ENCODE results near the gene SGK1. TPM values are rescaled to one million over a fixed set of nuclear protein-coding genes. Genes with fewer than 3 reads are reported as not detected.

Gene SGK1
- total RNA-seq, 1 experiment from 2014 or later: 7.8 TPM

GRCh38 chr6:134323294-134323693 is 5.4 kb upstream of the SGK1 start:
- WGBS (ENCODE audit: extremely low coverage, insufficient read length, low lambda C conversion rate): no CpG with 5 or more reads among the region's 1 CpG
- Histone ChIP-seq H3K27me3 (ENCODE audit: insufficient read depth, low read length) (no peaks in the 10 kb centered on the region), H3K14ac (ENCODE audit: insufficient read depth, low read length) (no peak overlapping the region), H4K91ac (ENCODE audit: insufficient read length, low read depth, low read length) (no peak overlapping the region), H2BK20ac (ENCODE audit: low read depth, low read length, poor library complexity, severe bottlenecking) (no peak overlapping the region), H2BK12ac (ENCODE audit: insufficient read length, low read depth, low read length) (no peak overlapping the region), H3K9me3 (ENCODE audit: control insufficient read depth, low read depth, low read length) (no peaks in the 10 kb centered on the region), H3K56ac (ENCODE audit: insufficient read length, low read depth, low read length) (no peak overlapping the region), H3K79me1 (ENCODE audit: insufficient read depth, low read depth, low read length, poor library complexity, severe bottlenecking) (no peaks in the 10 kb centered on the region), H3K27ac (ENCODE audit: insufficient read length, low read depth, low read length) (no peak overlapping the region), H4K20me1 (ENCODE audit: control insufficient read depth, insufficient read depth, insufficient read length) (no peaks in the 10 kb centered on the region), H3K4me2 (ENCODE audit: insufficient read depth, insufficient read length, low read length) (no peak overlapping the region), H3K18ac (ENCODE audit: insufficient read length, low read depth, low read length) (no peak overlapping the region), H3K79me2 (ENCODE audit: insufficient read depth, low read length) (no peaks in the 10 kb centered on the region), H3K9ac (ENCODE audit: extremely low read depth, insufficient read length, low read length) (no peak overlapping the region), H2AFZ (ENCODE audit: low read length) (no peak overlapping the region), H2BK5ac (ENCODE audit: insufficient read length, low read length) (no peak overlapping the region), H3K23ac (ENCODE audit: insufficient read length, low read depth, low read length) (no peak overlapping the region), H2BK120ac (ENCODE audit: low read depth, low read length, poor library complexity, severe bottlenecking) (no peak overlapping the region), H3K23me2 (ENCODE audit: insufficient read length, low read depth, low read length, poor library complexity, severe bottlenecking) (no peaks in the 10 kb centered on the region), H4K5ac (ENCODE audit: insufficient read length, low read depth, low read length) (no peak overlapping the region), H3T11ph (ENCODE audit: low read length) (no peak overlapping the region), H3K4me1 (ENCODE audit: insufficient read depth, low read length) (no peaks in the 10 kb centered on the region), H2AK5ac (ENCODE audit: insufficient read length, low read length) (no peak overlapping the region), H3K4ac (ENCODE audit: low read depth, low read length) (no peak overlapping the region), H4K8ac (replicated peaks; ENCODE audit: insufficient read length, low read depth, low read length) (no peak overlapping the region), H2BK15ac (ENCODE audit: low read depth, low read length) (no peak overlapping the region)
- Mint-ChIP-seq H3K9me3 (peaks cover 0 to 3% of the 10 kb centered on the region in 2 experiments; a peak in 1 of 5 replicates), H3K27ac (no peak overlapping the region), H3K4me1 (peaks cover 2 to 8% of the 10 kb centered on the region in 2 experiments), H3K27me3 (ENCODE audit: low read depth) (peaks cover 17% of the 10 kb centered on the region), H3K36me3 (ENCODE audit: insufficient read depth in 1 of 3, low read depth in 3 of 3) (no peaks in the 10 kb centered on the region), H3K4me3 (no peak overlapping the region)
- TF ChIP-seq CTCF (conservative IDR thresholded peaks at IDR 0.05): no peak
- DNase-seq: no peak
